Testis (tissue), 2 donors: ENCODE data around the gene RGS7.

Source experiments
- POLR2A ChIP-seq: fragments of 450-650 bp; IDR thresholded peaks from one replicate; pipeline ENCODE4 v1.6.1; 2017; ENCODE audit warnings: antibody characterized with exemption, mild to moderate bottlenecking, moderate library complexity
- TF ChIP-seq, protein P1 (sequence below), 3 experiments: fragments of 450-650 bp in 2 of 3; fragments of 200-600 bp in 1 of 3; sonication (generic) in 1 of 3; IDR thresholded peaks; one replicate each; pipeline ENCODE4 v1.5.1; 2016 to 2019; ENCODE audit warnings: antibody characterized with exemption in 3 of 3, mild to moderate bottlenecking in 2 of 3, moderate library complexity in 1 of 3

DNA sequence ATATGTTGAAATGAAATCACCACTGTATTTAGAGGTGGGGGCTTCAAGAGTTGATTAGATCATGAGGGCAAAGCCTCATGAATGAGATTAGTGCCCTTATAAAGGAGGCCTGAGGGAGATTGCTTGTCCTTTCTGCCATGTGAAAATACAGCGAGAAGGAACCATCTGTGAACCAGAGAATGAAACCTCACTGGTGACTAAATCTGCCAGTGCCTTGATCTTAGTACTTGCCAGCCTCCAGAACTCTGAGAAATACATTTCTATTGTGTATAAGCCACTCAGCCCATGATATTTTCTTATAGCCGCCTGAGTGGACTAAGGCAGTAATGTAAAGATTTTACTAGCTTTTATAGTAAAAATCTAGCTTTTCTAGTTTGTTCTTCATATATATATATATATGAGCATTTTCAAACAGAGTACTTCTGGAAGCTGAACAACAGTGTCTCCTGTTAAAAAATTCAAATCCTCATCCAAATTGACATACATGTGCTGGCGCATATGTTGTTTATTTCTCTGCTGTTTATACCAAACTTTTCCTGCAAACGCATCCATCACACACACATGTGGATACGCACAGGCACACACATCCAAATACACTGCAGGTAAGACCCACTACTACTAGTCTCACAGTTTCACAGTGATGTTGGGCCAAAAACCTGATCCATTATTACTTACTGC lies 213.1 kb downstream of the RGS7 start:
- TF ChIP-seq, protein P1, sequence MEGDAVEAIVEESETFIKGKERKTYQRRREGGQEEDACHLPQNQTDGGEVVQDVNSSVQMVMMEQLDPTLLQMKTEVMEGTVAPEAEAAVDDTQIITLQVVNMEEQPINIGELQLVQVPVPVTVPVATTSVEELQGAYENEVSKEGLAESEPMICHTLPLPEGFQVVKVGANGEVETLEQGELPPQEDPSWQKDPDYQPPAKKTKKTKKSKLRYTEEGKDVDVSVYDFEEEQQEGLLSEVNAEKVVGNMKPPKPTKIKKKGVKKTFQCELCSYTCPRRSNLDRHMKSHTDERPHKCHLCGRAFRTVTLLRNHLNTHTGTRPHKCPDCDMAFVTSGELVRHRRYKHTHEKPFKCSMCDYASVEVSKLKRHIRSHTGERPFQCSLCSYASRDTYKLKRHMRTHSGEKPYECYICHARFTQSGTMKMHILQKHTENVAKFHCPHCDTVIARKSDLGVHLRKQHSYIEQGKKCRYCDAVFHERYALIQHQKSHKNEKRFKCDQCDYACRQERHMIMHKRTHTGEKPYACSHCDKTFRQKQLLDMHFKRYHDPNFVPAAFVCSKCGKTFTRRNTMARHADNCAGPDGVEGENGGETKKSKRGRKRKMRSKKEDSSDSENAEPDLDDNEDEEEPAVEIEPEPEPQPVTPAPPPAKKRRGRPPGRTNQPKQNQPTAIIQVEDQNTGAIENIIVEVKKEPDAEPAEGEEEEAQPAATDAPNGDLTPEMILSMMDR (IDR thresholded peaks at IDR 0.05) = no peak
- no peak for TF ChIP-seq POLR2A
